ENCODE measurements around the gene TBX2.
"Not testable (repeated sequence)": the region's sequence is repeated elsewhere in the genome, so short reads cannot be mapped to it uniquely, and the experiment has no call there.

Gene TBX2
- 0 reads per million in 2 donors for total RNA-seq

DNA sequence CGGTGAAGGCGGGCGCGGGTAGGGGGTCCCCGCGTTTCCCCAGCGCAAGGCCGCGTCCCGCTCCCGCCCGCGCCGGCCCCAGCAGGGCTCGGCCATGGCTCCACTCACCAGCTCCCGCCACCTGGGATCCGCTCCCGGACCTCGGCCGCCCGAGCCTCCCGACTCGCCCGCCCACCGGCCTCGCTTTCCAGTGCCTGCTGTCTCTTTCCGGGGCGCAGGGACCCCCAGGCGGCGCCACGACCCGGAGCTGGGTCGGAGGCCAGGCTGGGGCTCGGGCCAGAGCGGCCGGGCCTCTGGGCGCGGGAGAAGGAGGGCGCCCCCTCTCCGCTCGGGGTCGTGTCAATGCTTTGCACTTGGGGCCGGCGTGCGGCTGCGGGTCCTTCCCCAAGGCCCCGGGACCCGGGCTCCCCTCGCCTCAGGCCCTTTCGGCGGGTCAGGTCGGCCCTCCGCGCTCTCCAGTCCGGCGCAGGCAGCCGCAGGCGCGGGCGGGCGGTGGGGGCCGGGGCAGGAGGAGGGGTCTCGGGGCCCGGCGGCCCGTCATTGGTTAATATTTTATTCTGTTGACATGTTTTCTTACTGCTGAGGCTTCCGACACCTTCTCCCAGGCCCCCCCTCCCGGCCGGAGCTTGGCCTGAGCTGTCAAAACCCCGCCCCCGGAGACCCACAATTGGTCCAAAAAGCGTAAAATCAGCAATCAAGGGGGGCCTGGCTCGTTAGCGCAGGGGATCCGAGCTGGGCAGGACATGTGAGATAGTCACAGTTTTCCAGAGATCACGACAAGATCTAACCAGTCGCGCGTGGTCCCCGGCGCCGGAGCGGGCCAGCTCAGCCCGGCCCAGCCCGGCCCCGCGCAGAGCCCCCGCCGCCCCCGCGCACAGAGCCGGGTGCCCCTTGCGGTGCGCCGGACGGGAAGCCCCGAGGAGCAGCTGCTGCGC, at the start of gene TBX2:
TSS of gene TBX2 (plus strand) at position 713 of the 935 bp plus-strand sequence. CDS start 334 bp downstream, outside the sequence.
- DNase-seq: no peak

- DNase-seq: no peak
Measured at GRCh38 chr17:61351745-61352407, 47.8 kb upstream of the TBX2 start.

- DNase-seq: no peak
Measured at GRCh38 chr17:61352408-61352770, 47.3 kb upstream of the TBX2 start.

DNA sequence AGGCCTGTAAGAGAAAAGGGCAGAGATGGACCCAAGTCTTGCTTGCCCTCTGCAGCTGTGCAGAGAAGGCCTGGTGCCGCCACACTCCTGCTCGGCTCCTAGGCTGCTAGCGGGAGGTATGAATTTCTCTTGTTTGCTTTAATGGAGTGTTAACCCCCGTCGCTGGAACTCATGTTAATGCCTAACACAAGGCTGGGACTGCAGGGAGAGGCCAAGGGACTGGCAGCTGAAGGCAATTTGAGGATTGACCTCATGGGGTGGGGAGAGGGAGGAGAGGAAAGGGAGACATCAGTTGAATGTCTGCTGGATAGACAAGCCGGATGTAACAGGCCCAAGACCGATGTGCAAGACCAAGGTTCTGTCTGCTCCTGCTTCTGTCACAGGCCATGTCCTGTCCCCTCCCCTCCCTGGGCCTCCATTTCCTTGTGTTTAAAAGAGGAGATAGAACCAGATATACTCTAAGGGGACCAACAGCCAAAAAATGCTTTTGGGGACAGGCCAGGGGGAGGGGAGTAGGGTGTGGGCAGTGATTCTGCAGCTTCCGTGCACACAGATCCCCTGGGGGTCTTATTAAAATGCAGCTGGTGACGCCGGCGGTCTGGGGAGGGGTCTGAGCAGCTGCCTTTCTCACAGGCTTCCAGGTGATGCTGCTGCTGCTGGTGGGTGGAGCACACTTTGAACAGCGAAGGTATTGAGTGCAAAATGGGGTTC, 46.7 kb upstream of the TBX2 start:
- DNase-seq: no peak

- no peak for DNase-seq
Measured at GRCh38 chr17:61353615-61354014, 46.0 kb upstream of the TBX2 start.

DNA sequence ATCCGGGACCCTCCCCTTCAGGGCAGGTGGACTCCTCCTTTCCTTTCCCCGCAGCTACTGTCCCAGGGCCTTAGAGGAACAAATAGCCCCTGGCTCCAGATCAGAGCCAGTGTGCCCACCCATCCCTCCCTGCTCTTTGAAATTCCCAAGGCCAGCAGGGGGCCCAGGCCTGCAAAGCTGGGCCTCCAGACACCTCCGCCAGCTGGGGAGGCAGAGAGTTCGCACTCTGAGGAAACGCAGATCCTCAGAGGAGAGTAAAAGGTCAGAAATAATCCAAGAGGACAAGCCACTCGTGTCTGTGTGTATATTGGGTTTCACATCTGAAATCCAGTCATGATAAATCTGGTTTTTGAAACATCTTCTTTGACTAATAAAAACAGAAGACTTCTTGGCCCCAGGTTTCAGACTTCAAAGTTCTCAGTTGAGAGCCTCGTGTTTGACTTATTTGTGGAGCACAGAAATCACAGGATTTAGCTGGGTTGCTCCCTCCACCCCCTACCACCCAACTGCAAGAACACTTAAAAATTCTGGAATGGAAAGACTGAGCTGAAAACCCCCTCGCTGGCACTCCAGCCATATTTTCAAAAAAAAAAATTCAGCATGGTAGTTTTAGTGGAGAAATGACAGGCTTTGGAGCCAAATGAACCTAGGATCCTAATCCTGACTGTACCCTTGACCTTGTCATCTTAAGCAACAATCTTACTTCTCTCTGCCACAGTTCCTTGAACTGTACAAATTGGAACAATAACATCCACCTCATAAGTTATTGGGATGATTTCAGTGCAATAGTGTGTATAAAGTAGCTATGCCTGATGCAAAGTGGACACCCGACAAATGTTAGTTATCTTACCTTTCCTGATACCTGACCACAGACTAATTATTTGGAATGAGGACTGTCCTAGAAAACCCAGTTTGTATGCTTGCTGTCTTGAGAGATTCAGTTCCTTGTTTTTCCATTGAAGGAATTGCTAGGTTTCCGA, 44.5 kb upstream of the TBX2 start:
- no peak for DNase-seq

- DNase-seq: not testable (repeated sequence)
Measured at GRCh38 chr17:61357061-61357460, 42.6 kb upstream of the TBX2 start.

GRCh38 chr17:61359513-61359912, 40.1 kb upstream of the TBX2 start:
- DNase-seq: not testable (repeated sequence)

GRCh38 chr17:61360318-61360943, 39.2 kb upstream of the TBX2 start:
- no peak for DNase-seq

- no peak for DNase-seq
Measured at GRCh38 chr17:61361084-61361483, 38.6 kb upstream of the TBX2 start.

DNA sequence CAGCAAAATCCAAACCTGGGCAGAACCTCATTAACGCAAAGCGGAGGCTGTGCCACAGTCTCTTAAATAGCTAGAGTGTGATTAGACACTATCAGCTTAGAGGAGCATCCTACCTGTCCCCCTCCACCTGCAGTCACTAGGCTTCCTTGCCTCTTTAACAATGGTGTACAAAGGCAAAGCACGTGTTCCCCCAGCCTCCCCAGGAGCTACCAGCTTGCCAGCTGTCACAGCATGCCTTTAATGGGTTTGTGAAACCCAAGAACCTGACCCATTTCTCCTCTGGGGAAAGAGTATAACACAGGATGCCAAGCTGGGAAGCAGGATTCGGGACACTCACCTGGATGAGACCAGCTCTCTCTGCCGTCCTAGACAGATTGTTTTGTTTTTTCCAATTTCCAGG, 37.2 kb upstream of the TBX2 start:
- no peak for DNase-seq

DNA sequence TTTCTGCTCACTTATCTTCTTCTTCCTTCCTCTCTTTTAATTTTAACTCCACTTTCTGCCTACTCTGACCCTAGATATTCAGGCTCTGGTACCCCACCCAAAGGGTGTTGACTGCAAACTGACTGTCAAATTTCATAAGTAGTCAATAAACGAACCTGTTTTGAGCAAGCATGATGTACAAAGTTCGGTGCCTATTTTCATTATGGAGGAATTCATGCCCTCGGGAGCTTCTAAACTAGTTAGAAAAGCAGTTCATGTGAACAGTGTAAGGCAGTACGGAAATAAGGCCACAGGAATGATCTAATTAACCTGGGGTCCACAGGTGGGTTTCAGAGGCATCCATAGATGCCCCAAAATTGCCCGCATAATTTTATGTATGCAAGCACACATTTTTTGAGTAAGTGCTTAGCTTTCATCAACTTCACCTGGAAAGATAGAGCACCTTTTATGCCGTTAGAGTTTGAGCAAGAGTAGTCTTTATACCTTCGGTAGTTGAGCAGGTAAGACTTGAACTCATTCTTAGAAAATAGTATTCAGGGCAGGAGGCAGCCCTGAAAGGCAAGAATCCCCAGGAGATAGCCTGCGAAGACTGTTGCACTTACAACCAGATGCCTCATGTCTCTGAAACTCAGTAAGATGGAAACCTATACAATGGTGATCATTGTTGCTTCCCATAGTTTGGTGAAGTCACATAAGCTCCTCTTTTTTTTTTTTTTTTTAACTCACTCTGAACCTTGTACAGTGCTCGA, 36.6 kb upstream of the TBX2 start:
- no peak for DNase-seq

GRCh38 chr17:61363601-61364462, 35.8 kb upstream of the TBX2 start:
- no peak for DNase-seq

GRCh38 chr17:61364463-61364846, 35.2 kb upstream of the TBX2 start:
- no peak for DNase-seq

GRCh38 chr17:61366076-61366714, 33.4 kb upstream of the TBX2 start:
- no peak for DNase-seq

- no peak for DNase-seq
Measured at GRCh38 chr17:61366715-61367413, 32.8 kb upstream of the TBX2 start.

DNA sequence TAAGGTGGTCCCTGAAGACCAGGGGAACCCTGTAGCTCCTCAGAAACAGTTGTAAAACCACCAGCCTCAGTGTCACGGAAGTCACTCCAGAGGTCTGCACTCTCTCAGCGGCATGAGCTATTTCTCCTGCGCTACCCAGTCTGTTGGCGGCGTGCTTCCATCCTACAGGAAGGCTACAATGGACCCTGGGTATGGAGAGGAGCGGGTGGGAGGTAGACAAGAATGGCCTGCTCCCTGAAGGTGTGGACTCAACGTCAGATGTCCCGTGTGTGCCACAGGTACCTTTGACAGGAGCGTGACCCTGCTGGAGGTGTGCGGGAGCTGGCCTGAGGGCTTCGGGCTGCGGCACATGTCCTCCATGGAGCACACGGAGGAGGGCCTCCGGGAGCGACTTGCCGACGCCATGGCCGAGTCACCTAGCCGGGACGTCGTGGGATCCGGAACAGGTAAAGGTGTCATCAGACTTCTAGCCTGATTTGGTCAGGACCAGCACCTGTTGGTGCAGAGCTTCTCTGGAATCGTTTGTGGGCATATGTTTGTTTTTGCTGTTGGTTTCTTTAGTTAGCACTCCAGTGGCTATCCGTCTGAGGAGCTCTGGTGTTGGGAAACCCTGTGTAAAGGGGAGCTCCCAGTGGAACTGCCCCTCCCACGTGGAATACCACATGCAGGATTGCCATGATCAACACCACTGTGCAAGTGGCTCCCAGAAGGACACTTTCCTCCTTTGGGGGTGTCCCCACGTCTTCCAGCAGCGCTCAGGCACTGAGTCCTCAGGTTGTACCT, 31.4 kb upstream of the TBX2 start:
- no peak for DNase-seq
